HG03097 (cell line): ENCODE measurements around the gene NUCKS1.

ENCODE experiments used
- ATAC-seq: cut with Tn5 transposase; IDR thresholded peaks from one replicate; pipeline ENCODE4 v1.9.1; 2021; ENCODE audit not compliant: unreplicated experiment, low FRiP score

The NUCKS1 gene

GRCh38 chr1:205703072-205703471 is 46.9 kb downstream of the NUCKS1 start:
- no peak for ATAC-seq

- no peak for ATAC-seq
These were observed 48.1 kb downstream of the NUCKS1 start for GRCh38 chr1:205701891-205702290.

GRCh38 chr1:205701420-205701819 is 48.6 kb downstream of the NUCKS1 start:
- no peak for ATAC-seq

GRCh38 chr1:205700865-205701401 is 49.0 kb downstream of the NUCKS1 start:
- ATAC-seq = no peak

- ATAC-seq = no peak
These were observed 50.6 kb downstream of the NUCKS1 start for GRCh38 chr1:205699416-205699815.

GRCh38 chr1:205698921-205699320 is 51.1 kb downstream of the NUCKS1 start:
- no peak for ATAC-seq

GRCh38 chr1:205693421-205693991 is 56.5 kb downstream of the NUCKS1 start:
- ATAC-seq = no peak

GRCh38 chr1:205692423-205692822 is 57.6 kb downstream of the NUCKS1 start:
- ATAC-seq = no peak

GRCh38 chr1:205690122-205690756 is 59.7 kb downstream of the NUCKS1 start:
- no peak for ATAC-seq

- ATAC-seq = no peak
These were observed 60.5 kb downstream of the NUCKS1 start for GRCh38 chr1:205689479-205689878.

- ATAC-seq = no peak
These were observed 61.6 kb downstream of the NUCKS1 start for GRCh38 chr1:205688171-205689080.

- ATAC-seq = no peak
These were observed 62.7 kb downstream of the NUCKS1 start for GRCh38 chr1:205687242-205687641.

- no peak for ATAC-seq
These were observed 68.6 kb downstream of the NUCKS1 start for GRCh38 chr1:205681364-205681763.

- ATAC-seq = no peak
These were observed 69.7 kb downstream of the NUCKS1 start, which contains the start of gene SLC45A3 for GRCh38 chr1:205680073-205680851. TSS of gene SLC45A3 (minus strand) at chr1:205680509. CDS start at chr1:205664656, 15,853 bp downstream.

GRCh38 chr1:205678286-205679111 is 71.5 kb downstream of the NUCKS1 start:
- ATAC-seq = no peak

GRCh38 chr1:205677167-205677566 is 72.8 kb downstream of the NUCKS1 start:
- no peak for ATAC-seq

- ATAC-seq = no peak
These were observed 73.4 kb downstream of the NUCKS1 start for GRCh38 chr1:205676597-205676996.

- ATAC-seq = no peak
These were observed 74.0 kb downstream of the NUCKS1 start for GRCh38 chr1:205676002-205676401.

- ATAC-seq = no peak
These were observed 74.7 kb downstream of the NUCKS1 start for GRCh38 chr1:205675247-205675646.

- no peak for ATAC-seq
These were observed 77.0 kb downstream of the NUCKS1 start for GRCh38 chr1:205672970-205673369.
